Stomach (tissue), 9 donors: ENCODE data around the gene PRKN. TPM values are rescaled to one million over a fixed set of nuclear protein-coding genes. Genes with fewer than 3 reads are reported as not detected.
"Not testable (repeated sequence)": the region's sequence is repeated elsewhere in the genome, so short reads cannot be mapped to it uniquely, and the experiment has no call there.

Experiments
- DNase-seq, 2 donors: peaks; one replicate each; pipeline versions ENCODE4 v3.0.0 to v3.0.0-alpha.2; 2013 to 2019
- H3K27ac ChIP-seq, 5 donors: fragments of 200-600 bp in 4 of 5; sonication (generic) in 4 of 5; one replicate each; pipeline ENCODE4 v1.5.1; 2013 to 2019; ENCODE audit warnings: mild to moderate bottlenecking in 1 of 5, moderate library complexity in 1 of 5
- H3K27me3 ChIP-seq, 3 donors: fragments of 200-600 bp; sonication (generic); one replicate each; pipeline ENCODE4 v1.5.1; 2017 to 2019; ENCODE audit warnings: mixed run types in 1 of 3
- H3K36me3 ChIP-seq, 4 donors: fragments of 200-600 bp; sonication (generic); 1 replicate in 3 of 4; 2 replicates in 1 of 4; pipeline ENCODE4 v1.5.1; 2016 to 2019
- H3K4me1 ChIP-seq, 4 donors: fragments of 200-600 bp; sonication (generic); one replicate each; pipeline ENCODE4 v1.5.1; 2016 to 2019
- H3K4me3 ChIP-seq, 4 donors: fragments of 200-600 bp; sonication (generic) in 3 of 4; one replicate each; pipeline ENCODE4 v1.5.1; 2016 to 2019; ENCODE audit warnings: mild to moderate bottlenecking in 1 of 4
- H3K9me3 ChIP-seq, 4 donors: fragments of 200-600 bp; sonication (generic); one replicate each; pipeline ENCODE4 v1.5.1; 2016 to 2019
- EP300 ChIP-seq: sonication (generic); formaldehyde crosslinking; IDR thresholded peaks from one replicate; pipeline ENCODE4 v1.6.1; 2017; ENCODE audit warnings: antibody characterized with exemption
- POLR2A ChIP-seq, 4 donors: fragments of 450-650 bp; IDR thresholded peaks; one replicate each; pipeline ENCODE4 v1.6.1; 2016; ENCODE audit warnings: antibody characterized with exemption in 4 of 4, control low read depth in 2 of 4, mild to moderate bottlenecking in 1 of 4, moderate library complexity in 1 of 4
- POLR2AphosphoS5 ChIP-seq, 3 donors: sonication (generic); formaldehyde crosslinking; IDR thresholded peaks; one replicate each; pipeline ENCODE4 v1.6.1; 2016; ENCODE audit warnings: antibody characterized with exemption in 3 of 3
- WGBS, 5 donors: extraction: QIAGEN DNeasy Blood & Tissue Kit in 3 of 5; methylation state at CpG; one replicate each; pipeline versions ENCODE4 v1.1.5 to v1.1.7; 2013 to 2018; 5-methylcytosine and 5-hydroxymethylcytosine counted together
- intact Hi-C: fragments of 100-400 bp; cut with DNase I; formaldehyde crosslinking; loops from one replicate; pipeline ENCODE4 v1.15.1; 2023; ENCODE audit warnings: low total_unique reads
- polyA plus RNA-seq, 3 donors: library from polyadenylated mRNA; stranded (reverse); fragments of 200-250 nt; gene quantifications; one replicate each; pipeline ENCODE4 v1.2.3, GENCODE V29; 2013
- total RNA-seq, 5 donors: library from RNA; depleted of rRNA; stranded (reverse); fragments of >200 nt; gene quantifications; one replicate each; pipeline versions ENCODE4 v1.1.0 to v1.2.3, GENCODE V29; 2014 to 2016
- TF ChIP-seq, protein P1 (sequence below), 7 experiments: fragments of 450-650 bp in 4 of 7; fragments of 200-600 bp in 3 of 7; sonication (generic) in 3 of 7; IDR thresholded peaks; one replicate each; pipeline ENCODE4 v1.5.1; 2016 to 2019; ENCODE audit warnings: antibody characterized with exemption in 7 of 7, control low read depth in 2 of 7, mild to moderate bottlenecking in 1 of 7
- donor health status: healthy with polysubstance abuse.
- donor health status: Bipolar disorder and iron deficiency.
- donor health status: healthy.

The PRKN gene
- total and polyA plus RNA-seq, 8 donors: 0.68 to 19.8 (median 9.5) TPM

GRCh38 chr6:161826512-161826911 is 901.1 kb downstream of the PRKN start:
- Histone ChIP-seq H3K4me1 (no peaks in the 10 kb centered on the region), H3K27me3 (no peaks in the 10 kb centered on the region), H3K9me3 (no peaks in the 10 kb centered on the region), H3K4me3 (no peak overlapping the region), H3K27ac (no peak overlapping the region), H3K36me3 (no peaks in the 10 kb centered on the region)
- DNase-seq: no peak
- TF ChIP-seq EP300 (no peak), POLR2A (IDR thresholded peaks at IDR 0.05) (no peak)
- TF ChIP-seq, protein P1, sequence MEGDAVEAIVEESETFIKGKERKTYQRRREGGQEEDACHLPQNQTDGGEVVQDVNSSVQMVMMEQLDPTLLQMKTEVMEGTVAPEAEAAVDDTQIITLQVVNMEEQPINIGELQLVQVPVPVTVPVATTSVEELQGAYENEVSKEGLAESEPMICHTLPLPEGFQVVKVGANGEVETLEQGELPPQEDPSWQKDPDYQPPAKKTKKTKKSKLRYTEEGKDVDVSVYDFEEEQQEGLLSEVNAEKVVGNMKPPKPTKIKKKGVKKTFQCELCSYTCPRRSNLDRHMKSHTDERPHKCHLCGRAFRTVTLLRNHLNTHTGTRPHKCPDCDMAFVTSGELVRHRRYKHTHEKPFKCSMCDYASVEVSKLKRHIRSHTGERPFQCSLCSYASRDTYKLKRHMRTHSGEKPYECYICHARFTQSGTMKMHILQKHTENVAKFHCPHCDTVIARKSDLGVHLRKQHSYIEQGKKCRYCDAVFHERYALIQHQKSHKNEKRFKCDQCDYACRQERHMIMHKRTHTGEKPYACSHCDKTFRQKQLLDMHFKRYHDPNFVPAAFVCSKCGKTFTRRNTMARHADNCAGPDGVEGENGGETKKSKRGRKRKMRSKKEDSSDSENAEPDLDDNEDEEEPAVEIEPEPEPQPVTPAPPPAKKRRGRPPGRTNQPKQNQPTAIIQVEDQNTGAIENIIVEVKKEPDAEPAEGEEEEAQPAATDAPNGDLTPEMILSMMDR (IDR thresholded peaks at IDR 0.05): no peak
- 74 to 84% (median 77%) methylated on average over 6 of the region's 6 CpGs for WGBS, 5 donors
- intact Hi-C loops: no loop called here

GRCh38 chr6:161822204-161822603 is 905.4 kb downstream of the PRKN start:
- H3K27me3 ChIP-seq, H3K4me3 ChIP-seq, DNase-seq, H3K36me3 ChIP-seq, H3K9me3 ChIP-seq, H3K4me1 ChIP-seq, H3K27ac ChIP-seq, intact Hi-C loops: not testable (repeated sequence)
- WGBS, 5 donors: 94 to 97% (median 96%) methylated on average over 9 of the region's 9 CpGs

GRCh38 chr6:161817881-161818280 is 909.7 kb downstream of the PRKN start:
- WGBS, 5 donors: 83 to 85% (median 84%) methylated on average over 4 of the region's 4 CpGs
- no peak overlapping the region for H3K27ac ChIP-seq
- no peaks in the 10 kb centered on the region for H3K9me3 ChIP-seq
- no peak for TF ChIP-seq POLR2A (IDR thresholded peaks at IDR 0.05)
- TF ChIP-seq POLR2AphosphoS5 (IDR thresholded peaks at IDR 0.05): no peak
- TF ChIP-seq, protein P1 (IDR thresholded peaks at IDR 0.05): no peak
- TF ChIP-seq EP300: no peak
- H3K36me3 ChIP-seq: no peaks in the 10 kb centered on the region
- intact Hi-C loops: no loop called here
- no peaks in the 10 kb centered on the region for H3K27me3 ChIP-seq
- H3K4me1 ChIP-seq: no peaks in the 10 kb centered on the region
- H3K4me3 ChIP-seq: no peak overlapping the region
- no peak for DNase-seq

GRCh38 chr6:161815965-161816364 is 911.6 kb downstream of the PRKN start:
- Histone ChIP-seq H3K27me3 (no peaks in the 10 kb centered on the region), H3K27ac (no peak overlapping the region), H3K4me3 (no peak overlapping the region), H3K36me3 (no peaks in the 10 kb centered on the region), H3K9me3 (no peaks in the 10 kb centered on the region), H3K4me1 (no peaks in the 10 kb centered on the region)
- TF ChIP-seq POLR2A (IDR thresholded peaks at IDR 0.05) (no peak), POLR2AphosphoS5 (IDR thresholded peaks at IDR 0.05) (no peak), EP300 (no peak)
- TF ChIP-seq, protein P1 (IDR thresholded peaks at IDR 0.05): no peak
- intact Hi-C loops: no loop called here
- WGBS, 5 donors: 44 to 64% (median 58%) methylated on average over 4 of the region's 4 CpGs
- no peak for DNase-seq

DNA sequence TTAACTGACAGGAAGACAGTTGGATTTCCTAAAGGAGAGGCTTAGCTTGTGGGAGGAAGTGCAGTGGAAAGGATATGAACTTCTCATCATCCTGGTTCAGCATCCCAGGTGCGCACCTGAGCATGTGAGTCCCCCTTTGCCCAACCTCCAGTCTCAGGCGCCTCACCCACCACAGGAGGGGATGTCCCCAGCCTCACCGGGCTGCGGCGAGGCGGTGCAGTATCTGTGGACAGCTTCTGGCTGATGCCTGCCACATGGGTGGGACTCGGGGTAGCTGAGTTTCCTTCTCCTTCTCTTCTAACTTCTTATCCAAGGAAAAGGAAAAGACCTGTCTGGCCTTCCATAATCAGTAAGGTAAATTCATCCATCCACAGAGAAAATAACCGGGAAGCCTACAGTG is 914.4 kb downstream of the PRKN start:
- intact Hi-C loops: no loop called here
- Histone ChIP-seq H3K27me3 (no peaks in the 10 kb centered on the region), H3K9me3 (no peaks in the 10 kb centered on the region), H3K36me3 (no peaks in the 10 kb centered on the region), H3K4me1 (no peaks in the 10 kb centered on the region), H3K4me3 (no peak overlapping the region), H3K27ac (no peak overlapping the region)
- WGBS, 5 donors: 95 to 99% (median 97%) methylated on average over 8 of the region's 8 CpGs
- TF ChIP-seq POLR2A (IDR thresholded peaks at IDR 0.05) (no peak), EP300 (no peak), POLR2AphosphoS5 (IDR thresholded peaks at IDR 0.05) (no peak)
- TF ChIP-seq, protein P1 (IDR thresholded peaks at IDR 0.05): no peak
- no peak for DNase-seq
